PC-3 (cell line): ENCODE results near the gene CD180. TPM values are rescaled to one million over a fixed set of nuclear protein-coding genes. Genes with fewer than 3 reads are reported as not detected.

ENCODE experiments used
- ATAC-seq: fragments of 200-7000 bp; cut with Tn5 transposase; 2 replicates; pipeline ENCODE4 v1.9.1; 2020; ENCODE audit warnings: mild to moderate bottlenecking, moderate library complexity
- BruUV-seq: library from RNA; stranded (reverse); fragments of 400-500 nt; replicated peaks from 2 replicates; lab custom pipeline; 2021; lab: Mats Ljungman, UMichigan
- CTCF ChIA-PET: fragments of 300-600 bp; sonication (Branson Sonifier 250); formaldehyde crosslinking; loops from one replicate; lab custom pipeline; 2022; ENCODE audit warnings: antibody characterized with exemption; lab: Charles Lee
- POLR2A ChIA-PET: fragments of 300-600 bp; sonication (Branson Sonifier 250); formaldehyde crosslinking; loops from one replicate; lab custom pipeline; 2022; ENCODE audit warnings: antibody characterized with exemption; ENCODE audit not compliant: unreplicated experiment; lab: Charles Lee
- DNase-seq: peaks from one replicate; pipeline ENCODE4 v3.0.0-alpha.2; 2015
- H2AFZ ChIP-seq: fragments of 300-600 bp; sonication (generic); 2 replicates; pipeline ENCODE4 v1.6.0; 2016; ENCODE audit warnings: antibody characterized with exemption, low read length
- H3F3A ChIP-seq: fragments of 300-600 bp; sonication (generic); one replicate; pipeline ENCODE4 v1.6.0; 2017; ENCODE audit warnings: antibody characterized with exemption, low read length, control low read depth, mild to moderate bottlenecking; ENCODE audit not compliant: unreplicated experiment
- H3K27ac ChIP-seq: fragments of 300-600 bp; sonication (generic); 2 replicates; pipeline ENCODE4 v1.5.1; 2016; ENCODE audit warnings: mild to moderate bottlenecking, low read length
- H3K27me3 ChIP-seq: fragments of 300-600 bp; sonication (generic); 2 replicates; pipeline ENCODE4 v1.6.1; 2016; ENCODE audit warnings: low read length, mixed read lengths
- H3K36me3 ChIP-seq: fragments of 300-600 bp; sonication (generic); 2 replicates; pipeline ENCODE4 v1.6.1; 2016; ENCODE audit warnings: low read depth, mixed run types, low read length, mixed read lengths
- H3K4me1 ChIP-seq: fragments of 300-600 bp; sonication (generic); 2 replicates; pipeline ENCODE4 v1.5.1; 2016; ENCODE audit warnings: low read length; ENCODE audit not compliant: insufficient read depth
- H3K4me2 ChIP-seq: fragments of 300-600 bp; sonication (generic); 2 replicates; pipeline ENCODE4 v1.6.0; 2016; ENCODE audit warnings: low read length
- H3K4me3 ChIP-seq: fragments of 300-600 bp; sonication (generic); 2 replicates; pipeline ENCODE4 v1.5.1; 2016; ENCODE audit warnings: mild to moderate bottlenecking, low read length, mixed read lengths
- H3K79me2 ChIP-seq: fragments of 300-600 bp; sonication (generic); 2 replicates; pipeline ENCODE4 v1.6.1; 2017; ENCODE audit warnings: low read length, mixed read lengths
- H3K9ac ChIP-seq: fragments of 300-600 bp; sonication (generic); 2 replicates; pipeline ENCODE4 v1.6.0; 2016; ENCODE audit warnings: mild to moderate bottlenecking, low read length
- H3K9me2 ChIP-seq: fragments of 300-600 bp; sonication (generic); replicated peaks from 2 replicates; pipeline ENCODE4 v1.6.1; 2016; ENCODE audit warnings: mixed run types, low read length, mixed read lengths
- H3K9me3 ChIP-seq: fragments of 300-600 bp; sonication (generic); 2 replicates; pipeline ENCODE4 v1.6.1; 2016; ENCODE audit warnings: low read length, mixed read lengths
- H4K20me1 ChIP-seq: fragments of 300-600 bp; sonication (generic); 2 replicates; pipeline ENCODE4 v1.6.1; 2016; ENCODE audit warnings: low read length, mixed read lengths
- CTCF ChIP-seq: fragments of 300-600 bp; sonication (generic); conservative IDR thresholded peaks from 2 replicates; pipeline ENCODE4 v1.5.1; 2017; ENCODE audit warnings: antibody characterized with exemption, low read depth, mild to moderate bottlenecking, low read length
- EZH2 ChIP-seq: fragments of 300-600 bp; sonication (generic); IDR thresholded peaks from one replicate; pipeline ENCODE4 v1.6.1; 2017; ENCODE audit warnings: antibody characterized with exemption, mild to moderate bottlenecking, low read length; ENCODE audit not compliant: unreplicated experiment
- EZH2phosphoT487 ChIP-seq: fragments of 300-600 bp; sonication (generic); IDR thresholded peaks from 2 replicates; pipeline ENCODE4 v1.6.1; 2018; ENCODE audit warnings: mild to moderate bottlenecking, antibody characterized with exemption, low read length, borderline replicate concordance
- intact Hi-C: fragments of 100-400 bp; cut with micrococcal nuclease; formaldehyde crosslinking; loops from 2 replicates; pipeline ENCODE4 v1.9.0; 2023
- total RNA-seq: library from RNA; depleted of rRNA; stranded (reverse); fragments of >200 nt; gene quantifications from 2 replicates; pipeline ENCODE4 v1.2.3, GENCODE V29; 2014

Gene CD180
- total RNA-seq, 1 experiment from 2014 or later = not detected

GRCh38 chr5:67195406-67196275, 958 bp downstream of the CD180 start:
- TF ChIP-seq CTCF = no peak
- TF ChIP-seq EZH2phosphoT487 = no peak
- no peak for TF ChIP-seq EZH2
- no peak overlapping the region for H3K4me3 ChIP-seq
- no peaks in the 10 kb centered on the region for H3K27me3 ChIP-seq
- no peaks in the 10 kb centered on the region for H4K20me1 ChIP-seq
- no peaks in the 10 kb centered on the region for H3F3A ChIP-seq
- DNase-seq (no peak), ATAC-seq (no peak)
- no peaks in the 10 kb centered on the region for H3K36me3 ChIP-seq
- 0 out of 2 replicates have a peak, but pooled peaks cover 6% of the 10 kb centered on the region for H3K4me1 ChIP-seq
- no peak overlapping the region for H3K4me2 ChIP-seq
- no peak overlapping the region for H2AFZ ChIP-seq
- intact Hi-C loops = no loop called here
- ChIA-PET CTCF (no interaction called here), POLR2A (no interaction called here)
- no peaks in the 10 kb centered on the region for H3K79me2 ChIP-seq
- H3K27ac ChIP-seq = no peak overlapping the region
- H3K9me2 ChIP-seq = no peaks in the 10 kb centered on the region
- no peak overlapping the region for H3K9ac ChIP-seq
- no TSS peak for BruUV-seq
- no peaks in the 10 kb centered on the region for H3K9me3 ChIP-seq

GRCh38 chr5:67194166-67194565, 2.4 kb downstream of the CD180 start:
- TF ChIP-seq EZH2phosphoT487 = no peak
- TF ChIP-seq EZH2 = no peak
- TF ChIP-seq CTCF = no peak
- Histone ChIP-seq H4K20me1 (no peaks in the 10 kb centered on the region), H2AFZ (no peak overlapping the region), H3K79me2 (no peaks in the 10 kb centered on the region), H3K9me3 (no peaks in the 10 kb centered on the region), H3F3A (no peaks in the 10 kb centered on the region), H3K27ac (no peak overlapping the region), H3K9me2 (no peaks in the 10 kb centered on the region), H3K4me2 (no peak overlapping the region), H3K4me3 (no peak overlapping the region), H3K9ac (no peak overlapping the region), H3K4me1 (0 out of 2 replicates have a peak, but pooled peaks cover 6% of the 10 kb centered on the region), H3K27me3 (no peaks in the 10 kb centered on the region), H3K36me3 (no peaks in the 10 kb centered on the region)
- no peak for DNase-seq
- no peak for ATAC-seq
- intact Hi-C loops = no loop called here
- no TSS peak for BruUV-seq
- ChIA-PET POLR2A (no interaction called here), CTCF (no interaction called here)

GRCh38 chr5:67193439-67193807, 3.2 kb downstream of the CD180 start:
- Histone ChIP-seq H3K4me1 (0 out of 2 replicates have a peak, but pooled peaks cover 6% of the 10 kb centered on the region), H3K27ac (no peak overlapping the region), H3K36me3 (no peaks in the 10 kb centered on the region), H3K9me3 (no peaks in the 10 kb centered on the region), H3K79me2 (no peaks in the 10 kb centered on the region), H3F3A (no peaks in the 10 kb centered on the region), H3K27me3 (no peaks in the 10 kb centered on the region), H3K4me2 (no peak overlapping the region), H3K9me2 (no peaks in the 10 kb centered on the region), H3K9ac (no peak overlapping the region), H4K20me1 (no peaks in the 10 kb centered on the region), H3K4me3 (no peak overlapping the region), H2AFZ (no peak overlapping the region)
- TF ChIP-seq EZH2 = no peak
- no peak for TF ChIP-seq EZH2phosphoT487
- no peak for TF ChIP-seq CTCF
- BruUV-seq = no TSS peak
- DNase-seq (no peak), ATAC-seq (no peak)
- intact Hi-C loops = no loop called here
- CTCF ChIA-PET = no interaction called here
- POLR2A ChIA-PET = interaction anchor here (0.6 kb wide), 1 partner anchor 9 kb away, joined by 6 read pairs; no protein-coding TSS in a partner anchor
